Measurements from ENCODE around the gene CASZ1. TPM values are rescaled to one million over a fixed set of nuclear protein-coding genes. Genes with fewer than 3 reads are reported as not detected.

CASZ1 gene
- total and polyA plus RNA-seq, 2 donors (not counting 1 experiment from before 2014, with no cell fraction given): 0.34 to 0.50 TPM

DNA sequence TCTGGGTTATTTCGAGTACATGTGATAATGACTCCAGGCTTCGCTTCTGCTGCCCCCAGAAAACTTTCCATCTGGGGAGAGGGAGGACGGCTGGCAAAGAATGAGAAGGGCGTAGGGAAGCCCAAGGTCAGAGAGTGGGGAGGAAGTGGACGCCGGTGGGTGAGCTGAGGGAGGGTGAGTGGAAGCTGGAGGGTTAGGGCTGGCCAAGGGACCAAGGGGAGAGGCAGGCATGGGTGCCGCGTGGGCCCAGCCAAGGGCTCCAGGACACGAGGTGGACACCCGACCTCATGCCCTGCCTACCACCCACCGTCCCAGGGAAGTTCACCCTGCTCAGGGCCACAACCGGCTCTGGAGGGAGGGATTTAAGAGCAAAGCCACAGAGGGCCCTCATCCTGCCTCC lies 75.8 kb downstream of the CASZ1 start:
- Histone ChIP-seq H3K36me3 (ENCODE audit: control insufficient read depth, insufficient read depth, low read length) (no peaks in the 10 kb centered on the region), H3K27me3 (ENCODE audit: control insufficient read depth, insufficient read depth, low read length) (no peaks in the 10 kb centered on the region), H3K4me2 (ENCODE audit: extremely low read depth, insufficient read depth, low read length) (no peak overlapping the region), H2AFZ (ENCODE audit: low read length) (no peak overlapping the region), H3K4me3 (replicated peaks in 1 of 4; ENCODE audit: control extremely low read depth in 1 of 4, insufficient read depth in 1 of 4, low read depth in 3 of 4, low read length in 4 of 4) (no peak overlapping the region), H3K9me3 (ENCODE audit: control insufficient read depth, insufficient read depth, low read depth, low read length) (no peaks in the 10 kb centered on the region), H3K79me2 (ENCODE audit: control insufficient read depth, insufficient read depth, low read length) (no peaks in the 10 kb centered on the region), H3K9ac (ENCODE audit: insufficient read depth, low read length) (no peak overlapping the region), H3K4me1 (ENCODE audit: control insufficient read depth, extremely low read depth, insufficient read depth, low read length) (no peaks in the 10 kb centered on the region), H3K27ac (ENCODE audit: insufficient read depth, low read length) (no peak overlapping the region), H4K20me1 (ENCODE audit: control insufficient read depth, extremely low read depth, insufficient read depth, low read length) (no peaks in the 10 kb centered on the region)
- TF ChIP-seq EZH2 (IDR thresholded peaks at IDR 0.05; ENCODE audit: low read length, missing control alignments): no peak
- TF ChIP-seq, protein P1, sequence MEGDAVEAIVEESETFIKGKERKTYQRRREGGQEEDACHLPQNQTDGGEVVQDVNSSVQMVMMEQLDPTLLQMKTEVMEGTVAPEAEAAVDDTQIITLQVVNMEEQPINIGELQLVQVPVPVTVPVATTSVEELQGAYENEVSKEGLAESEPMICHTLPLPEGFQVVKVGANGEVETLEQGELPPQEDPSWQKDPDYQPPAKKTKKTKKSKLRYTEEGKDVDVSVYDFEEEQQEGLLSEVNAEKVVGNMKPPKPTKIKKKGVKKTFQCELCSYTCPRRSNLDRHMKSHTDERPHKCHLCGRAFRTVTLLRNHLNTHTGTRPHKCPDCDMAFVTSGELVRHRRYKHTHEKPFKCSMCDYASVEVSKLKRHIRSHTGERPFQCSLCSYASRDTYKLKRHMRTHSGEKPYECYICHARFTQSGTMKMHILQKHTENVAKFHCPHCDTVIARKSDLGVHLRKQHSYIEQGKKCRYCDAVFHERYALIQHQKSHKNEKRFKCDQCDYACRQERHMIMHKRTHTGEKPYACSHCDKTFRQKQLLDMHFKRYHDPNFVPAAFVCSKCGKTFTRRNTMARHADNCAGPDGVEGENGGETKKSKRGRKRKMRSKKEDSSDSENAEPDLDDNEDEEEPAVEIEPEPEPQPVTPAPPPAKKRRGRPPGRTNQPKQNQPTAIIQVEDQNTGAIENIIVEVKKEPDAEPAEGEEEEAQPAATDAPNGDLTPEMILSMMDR (conservative IDR thresholded peaks at IDR 0.05 in 1 of 2, IDR thresholded peaks at IDR 0.05 in 1 of 2; ENCODE audit: low read depth in 1 of 2, low read length in 2 of 2): no peak
- DNase-seq (ENCODE audit: low read depth in 2 of 2): no peak

DNA sequence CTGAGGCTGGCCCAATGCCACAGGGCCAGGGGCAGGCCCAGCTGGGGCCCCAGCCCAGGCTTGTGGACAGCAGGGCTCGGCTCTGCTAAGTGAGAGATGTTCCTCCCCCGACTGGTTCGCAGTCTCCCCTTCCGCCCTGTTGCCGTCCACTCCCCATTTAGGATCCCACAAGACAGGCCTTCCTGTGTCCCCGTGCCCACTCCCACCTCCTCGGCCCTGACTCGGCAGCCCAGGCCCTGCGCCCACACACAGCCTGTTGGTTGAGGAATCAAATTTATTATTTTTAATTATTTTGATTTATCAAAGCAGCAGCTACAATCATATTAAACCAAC lies 78.4 kb downstream of the CASZ1 start:
- no peak overlapping the region for H3K4me3 ChIP-seq (replicated peaks in 1 of 4; ENCODE audit: control extremely low read depth in 1 of 4, insufficient read depth in 1 of 4, low read depth in 3 of 4, low read length in 4 of 4)
- no peak overlapping the region for H3K4me2 ChIP-seq (ENCODE audit: extremely low read depth, insufficient read depth, low read length)
- H4K20me1 ChIP-seq (ENCODE audit: control insufficient read depth, extremely low read depth, insufficient read depth, low read length): no peaks in the 10 kb centered on the region
- H3K27me3 ChIP-seq (ENCODE audit: control insufficient read depth, insufficient read depth, low read length): no peaks in the 10 kb centered on the region
- no peaks in the 10 kb centered on the region for H3K4me1 ChIP-seq (ENCODE audit: control insufficient read depth, extremely low read depth, insufficient read depth, low read length)
- no peaks in the 10 kb centered on the region for H3K9me3 ChIP-seq (ENCODE audit: control insufficient read depth, insufficient read depth, low read depth, low read length)
- no peaks in the 10 kb centered on the region for H3K36me3 ChIP-seq (ENCODE audit: control insufficient read depth, insufficient read depth, low read length)
- no peak for DNase-seq (ENCODE audit: low read depth in 2 of 2)
- no peak overlapping the region for H2AFZ ChIP-seq (ENCODE audit: low read length)
- TF ChIP-seq, protein P1 (conservative IDR thresholded peaks at IDR 0.05 in 1 of 2, IDR thresholded peaks at IDR 0.05 in 1 of 2; ENCODE audit: low read depth in 1 of 2, low read length in 2 of 2): no peak
- TF ChIP-seq EZH2 (IDR thresholded peaks at IDR 0.05; ENCODE audit: low read length, missing control alignments): no peak
- H3K9ac ChIP-seq (ENCODE audit: insufficient read depth, low read length): no peak overlapping the region
- no peaks in the 10 kb centered on the region for H3K79me2 ChIP-seq (ENCODE audit: control insufficient read depth, insufficient read depth, low read length)
- H3K27ac ChIP-seq (ENCODE audit: insufficient read depth, low read length): no peak overlapping the region

DNA sequence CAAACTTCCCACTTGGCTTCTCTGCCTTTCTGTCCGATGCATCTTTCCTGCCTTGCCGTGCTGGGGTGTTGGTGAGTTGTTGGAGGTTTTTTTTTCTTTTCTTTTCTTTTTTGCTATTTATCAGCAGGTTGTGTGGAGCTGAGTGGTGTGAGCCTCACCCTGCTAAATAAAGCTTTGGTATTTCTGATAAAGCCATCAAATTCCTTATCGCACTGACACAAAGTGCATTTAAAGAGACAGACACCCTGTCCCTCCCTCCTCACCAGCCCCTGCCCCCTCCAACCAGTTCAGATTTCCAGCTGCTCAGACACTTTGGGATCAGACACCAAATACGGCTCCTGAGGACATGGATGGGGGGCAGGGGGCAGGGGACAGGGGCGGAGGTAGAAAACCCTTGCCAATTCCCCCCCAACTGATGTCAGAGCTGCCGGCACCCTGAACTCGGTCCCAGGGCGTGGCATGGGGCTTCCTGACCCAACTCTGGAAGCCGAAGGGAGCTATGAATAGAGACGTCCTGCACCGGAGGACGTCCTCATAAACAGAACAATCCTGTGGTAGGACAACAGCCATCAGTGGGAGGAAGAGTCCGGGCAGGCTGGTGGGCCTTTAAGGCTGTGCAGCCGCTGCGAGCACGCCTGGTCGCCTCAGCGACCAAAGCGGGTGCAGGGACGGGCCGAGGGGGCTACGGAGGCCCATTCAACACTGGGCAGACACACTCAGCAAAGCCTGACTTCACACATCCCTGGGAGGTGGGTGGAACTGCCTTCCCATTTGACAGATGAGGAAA lies 79.0 kb downstream of the CASZ1 start:
- no peaks in the 10 kb centered on the region for H3K9me3 ChIP-seq (ENCODE audit: control insufficient read depth, insufficient read depth, low read depth, low read length)
- no peaks in the 10 kb centered on the region for H4K20me1 ChIP-seq (ENCODE audit: control insufficient read depth, extremely low read depth, insufficient read depth, low read length)
- H3K27ac ChIP-seq (ENCODE audit: insufficient read depth, low read length): no peak overlapping the region
- TF ChIP-seq, protein P1 (conservative IDR thresholded peaks at IDR 0.05 in 1 of 2, IDR thresholded peaks at IDR 0.05 in 1 of 2; ENCODE audit: low read depth in 1 of 2, low read length in 2 of 2): no peak
- TF ChIP-seq EZH2 (IDR thresholded peaks at IDR 0.05; ENCODE audit: low read length, missing control alignments): no peak
- no peak for DNase-seq (ENCODE audit: low read depth in 2 of 2)
- H3K9ac ChIP-seq (ENCODE audit: insufficient read depth, low read length): no peak overlapping the region
- H3K36me3 ChIP-seq (ENCODE audit: control insufficient read depth, insufficient read depth, low read length): no peaks in the 10 kb centered on the region
- no peak overlapping the region for H2AFZ ChIP-seq (ENCODE audit: low read length)
- H3K4me2 ChIP-seq (ENCODE audit: extremely low read depth, insufficient read depth, low read length): no peak overlapping the region
- H3K27me3 ChIP-seq (ENCODE audit: control insufficient read depth, insufficient read depth, low read length): peaks cover 3% of the 10 kb centered on the region
- H3K4me1 ChIP-seq (ENCODE audit: control insufficient read depth, extremely low read depth, insufficient read depth, low read length): no peaks in the 10 kb centered on the region
- H3K79me2 ChIP-seq (ENCODE audit: control insufficient read depth, insufficient read depth, low read length): no peaks in the 10 kb centered on the region
- H3K4me3 ChIP-seq (replicated peaks in 1 of 4; ENCODE audit: control extremely low read depth in 1 of 4, insufficient read depth in 1 of 4, low read depth in 3 of 4, low read length in 4 of 4): no peak overlapping the region
